22Rv1 (cell line): ENCODE measurements around the gene S100A6.

Experiments
- H3K27ac ChIP-seq: fragments of 450-650 bp; 2 replicates; pipeline ENCODE4 v1.5.1; 2017
- ZFX ChIP-seq: fragments of 450-650 bp; IDR thresholded peaks from 2 replicates; pipeline ENCODE4 v1.6.1; 2017; ENCODE audit warnings: antibody characterized with exemption, borderline replicate concordance
- TF ChIP-seq, protein P1 (sequence below): fragments of 450-650 bp; IDR thresholded peaks from 2 replicates; pipeline ENCODE4 v1.5.1; 2017; ENCODE audit warnings: mild to moderate bottlenecking

S100A6 gene

DNA sequence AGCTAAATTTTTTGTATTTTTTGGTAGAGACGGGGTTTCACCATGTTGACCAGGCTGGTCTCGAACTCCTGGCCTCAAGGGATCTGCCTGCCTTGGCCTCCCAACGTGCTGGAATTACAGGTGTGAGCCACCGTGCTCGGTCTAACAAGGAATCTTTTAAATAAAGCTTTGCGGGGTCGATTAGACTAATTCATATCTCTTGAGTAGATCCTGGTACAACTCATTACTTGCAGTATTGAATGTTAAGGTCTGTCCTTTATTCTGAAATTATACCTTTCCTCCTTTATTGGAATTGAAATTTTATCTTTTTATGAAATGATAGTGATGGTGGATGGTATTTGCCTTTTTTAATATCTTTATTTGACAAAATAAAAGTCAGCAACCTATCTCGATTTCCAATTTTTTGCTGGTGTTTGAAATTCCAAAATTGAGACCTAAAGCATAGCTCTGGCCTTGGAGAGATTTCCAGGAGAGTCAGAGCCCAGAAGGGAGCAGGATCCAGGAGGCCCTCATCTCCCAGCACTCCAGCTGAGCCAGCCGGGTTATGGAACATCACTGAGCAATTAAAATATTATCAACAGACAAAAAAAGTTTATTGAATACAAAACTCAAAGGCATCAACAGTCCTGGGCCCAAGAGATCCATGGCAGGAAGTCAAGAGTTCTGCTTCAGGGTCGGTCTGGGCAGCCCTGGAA, 25.1 kb upstream of the S100A6 start:
- H3K27ac ChIP-seq = no peak overlapping the region
- TF ChIP-seq ZFX = no peak
- TF ChIP-seq, protein P1, sequence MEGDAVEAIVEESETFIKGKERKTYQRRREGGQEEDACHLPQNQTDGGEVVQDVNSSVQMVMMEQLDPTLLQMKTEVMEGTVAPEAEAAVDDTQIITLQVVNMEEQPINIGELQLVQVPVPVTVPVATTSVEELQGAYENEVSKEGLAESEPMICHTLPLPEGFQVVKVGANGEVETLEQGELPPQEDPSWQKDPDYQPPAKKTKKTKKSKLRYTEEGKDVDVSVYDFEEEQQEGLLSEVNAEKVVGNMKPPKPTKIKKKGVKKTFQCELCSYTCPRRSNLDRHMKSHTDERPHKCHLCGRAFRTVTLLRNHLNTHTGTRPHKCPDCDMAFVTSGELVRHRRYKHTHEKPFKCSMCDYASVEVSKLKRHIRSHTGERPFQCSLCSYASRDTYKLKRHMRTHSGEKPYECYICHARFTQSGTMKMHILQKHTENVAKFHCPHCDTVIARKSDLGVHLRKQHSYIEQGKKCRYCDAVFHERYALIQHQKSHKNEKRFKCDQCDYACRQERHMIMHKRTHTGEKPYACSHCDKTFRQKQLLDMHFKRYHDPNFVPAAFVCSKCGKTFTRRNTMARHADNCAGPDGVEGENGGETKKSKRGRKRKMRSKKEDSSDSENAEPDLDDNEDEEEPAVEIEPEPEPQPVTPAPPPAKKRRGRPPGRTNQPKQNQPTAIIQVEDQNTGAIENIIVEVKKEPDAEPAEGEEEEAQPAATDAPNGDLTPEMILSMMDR = no peak

DNA sequence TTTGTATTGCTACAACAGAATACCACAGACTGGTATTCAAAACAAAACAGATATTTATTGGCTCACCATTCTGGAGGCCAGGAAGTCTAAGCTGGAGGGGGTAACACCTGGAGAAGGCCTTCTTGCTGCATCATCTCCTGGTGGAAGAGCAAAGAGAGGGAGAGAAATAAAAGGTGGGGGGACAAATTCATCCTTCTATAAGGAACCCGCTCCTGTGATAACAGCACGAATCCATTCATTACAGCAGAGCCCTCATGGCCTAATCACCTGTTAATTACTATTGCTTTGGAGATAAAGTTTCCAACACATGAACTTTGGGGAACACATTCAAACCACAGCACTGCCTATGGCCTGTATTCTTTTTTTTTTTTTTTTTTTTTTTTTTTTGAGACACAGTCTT, 24.4 kb upstream of the S100A6 start:
- no peak overlapping the region for H3K27ac ChIP-seq
- TF ChIP-seq, protein P1 = no peak
- TF ChIP-seq ZFX = no peak

DNA sequence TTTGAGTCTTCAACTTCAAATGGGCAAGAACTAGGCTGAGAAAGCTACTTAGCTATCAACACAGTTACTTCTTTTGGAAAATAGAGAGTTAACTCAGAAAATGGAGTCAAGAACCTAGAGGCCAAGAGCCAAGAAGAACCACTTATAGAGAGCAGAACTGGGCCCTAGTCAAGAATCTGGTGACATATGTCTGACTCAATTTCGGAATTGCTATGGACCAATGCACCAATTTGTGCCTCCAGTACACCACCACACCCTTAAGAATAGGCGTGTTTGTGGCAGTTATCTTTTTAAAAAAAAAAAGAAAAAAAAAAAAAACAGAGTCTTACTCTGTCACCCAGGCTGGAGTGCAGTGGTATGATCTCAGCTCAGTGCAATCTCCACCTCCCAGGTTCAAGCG, 22.1 kb upstream of the S100A6 start:
- no peak for TF ChIP-seq ZFX
- TF ChIP-seq, protein P1 = no peak

DNA sequence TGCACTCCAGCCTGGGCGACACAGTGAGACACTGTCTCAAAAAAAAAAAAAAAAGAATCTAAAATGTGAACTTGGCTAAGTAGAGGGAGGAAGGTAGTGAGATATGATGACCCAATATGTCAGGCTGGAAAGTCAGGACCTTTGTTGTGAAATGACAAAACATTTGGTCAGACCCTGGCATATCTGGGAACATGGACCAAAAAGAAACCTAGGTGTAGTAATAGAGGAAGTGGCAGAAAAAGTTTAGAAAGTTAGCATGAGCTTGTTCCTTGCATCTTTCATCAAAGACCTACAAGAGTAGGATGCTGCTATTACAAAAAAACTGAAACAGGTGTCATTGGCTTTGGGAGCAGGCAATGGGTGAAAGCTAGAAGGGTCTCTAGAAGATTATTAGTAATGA, 20.6 kb upstream of the S100A6 start:
- H3K27ac ChIP-seq = no peak overlapping the region
- TF ChIP-seq ZFX = no peak
- TF ChIP-seq, protein P1 = no peak

More for the DNA sequence above, 22.1 kb upstream of the S100A6 start:
- no peak overlapping the region for H3K27ac ChIP-seq

- no peak overlapping the region for H3K27ac ChIP-seq
- TF ChIP-seq ZFX = no peak
- TF ChIP-seq, protein P1 = no peak
Measured at GRCh38 chr1:153553830-153554541, 18.2 kb upstream of the S100A6 start.

DNA sequence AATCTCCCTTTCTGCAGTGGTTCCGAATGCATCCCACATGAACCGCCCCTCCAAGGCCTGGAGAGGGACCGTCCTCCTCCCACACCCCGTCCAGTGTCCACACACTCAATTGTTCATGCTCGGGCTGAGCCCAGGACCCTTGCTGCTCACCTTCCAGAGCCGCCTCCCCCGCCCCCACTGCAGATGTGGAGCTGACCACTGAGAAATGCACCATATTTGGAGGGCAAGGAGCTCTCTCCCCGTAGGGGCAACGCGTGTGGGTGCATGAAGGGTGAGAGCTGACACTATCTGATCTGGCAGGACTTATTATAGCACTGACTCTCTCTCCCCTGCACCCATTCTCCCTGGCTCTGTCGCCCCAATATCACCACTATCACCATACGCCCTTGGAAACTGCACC, 17.3 kb upstream of the S100A6 start:
- TF ChIP-seq ZFX = no peak
- TF ChIP-seq, protein P1 = no peak
- H3K27ac ChIP-seq = no peak overlapping the region

DNA sequence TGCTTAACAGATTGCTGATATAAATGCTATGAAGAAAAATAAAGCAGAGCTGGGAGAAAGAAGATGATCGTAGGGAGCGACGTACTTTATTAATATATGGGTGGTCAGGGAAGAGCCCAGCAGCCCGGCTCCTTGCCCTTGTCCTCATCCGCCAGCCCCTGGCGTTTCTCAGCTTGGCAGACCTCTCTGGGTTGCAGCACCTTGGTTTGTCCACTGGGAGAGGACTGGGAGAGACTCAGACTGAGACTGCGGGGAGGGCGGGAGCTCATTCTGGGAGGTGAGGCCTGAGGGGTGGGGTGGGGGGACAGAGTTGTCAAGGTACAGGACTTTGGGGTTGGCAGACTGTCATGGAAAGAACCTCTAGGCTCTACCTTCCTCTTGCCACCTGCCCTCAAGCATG, 16.5 kb upstream of the S100A6 start:
- no peak for TF ChIP-seq ZFX
- TF ChIP-seq, protein P1 = no peak
- no peak overlapping the region for H3K27ac ChIP-seq
